SK-N-SH (cell line): ENCODE data around the gene MEI1. TPM values are rescaled to one million over a fixed set of nuclear protein-coding genes. Genes with fewer than 3 reads are reported as not detected.

ENCODE experiments used
- CTCF ChIA-PET: fragments of 300-600, 350-600 bp; formaldehyde crosslinking; extraction: SDS; loops from one replicate; lab custom pipeline; 2021; lab: Yijun Ruan, JAX
- POLR2A ChIA-PET: fragments of 350-600 bp; sonication (Branson Sonifier 250); formaldehyde crosslinking; extraction: SDS; loops from one replicate; lab custom pipeline; 2020; ENCODE audit warnings: antibody characterized with exemption, inconsistent platforms; lab: Yijun Ruan, JAX
- DNase-seq: peaks from one replicate; pipeline ENCODE4 v3.0.0; 2012
- H2AFZ ChIP-seq: fragments of 200-600 bp; sonication (generic); 2 replicates; pipeline ENCODE4 v1.8.1; 2016; ENCODE audit warnings: antibody characterized with exemption, mild to moderate bottlenecking, low read depth
- H3F3A ChIP-seq: fragments of 200-600 bp; sonication (generic); replicated peaks from 2 replicates; pipeline ENCODE3; 2016; ENCODE audit warnings: antibody characterized with exemption, mild to moderate bottlenecking; ENCODE audit not compliant: insufficient read depth
- H3K27ac ChIP-seq, 2 experiments: fragments of 200-500 bp in 1 of 2; fragments of 200-600 bp in 1 of 2; sonication (Bioruptor generic) in 1 of 2; sonication (generic), shearing (Covaris generic) in 1 of 2; 2 replicates each; pipeline versions ENCODE4 v1.5.1 to v1.6.1; 2014 to 2016; ENCODE audit warnings: low read depth in 2 of 2, inconsistent platforms in 1 of 2, low read length in 1 of 2, mild to moderate bottlenecking in 1 of 2, mixed read lengths in 1 of 2
- H3K27me3 ChIP-seq: fragments of 200-600 bp; sonication (generic), shearing (Covaris generic); 2 replicates; pipeline ENCODE4 v1.6.1; 2016; ENCODE audit warnings: mixed run types; ENCODE audit not compliant: insufficient read depth
- H3K36me3 ChIP-seq, 2 experiments: fragments of 200-500 bp in 1 of 2; fragments of 200-600 bp in 1 of 2; sonication (Bioruptor generic) in 1 of 2; sonication (generic) in 1 of 2; replicated peaks in 1 of 2; 2 replicates each; pipeline versions ENCODE3 to v1.5.1; 2014 to 2016; ENCODE audit warnings: low read length in 1 of 2, mild to moderate bottlenecking in 1 of 2; ENCODE audit not compliant: insufficient read depth in 2 of 2, control insufficient read depth in 1 of 2
- H3K4me1 ChIP-seq, 2 experiments: fragments of 200-500 bp in 1 of 2; fragments of 200-600 bp in 1 of 2; sonication (Bioruptor generic) in 1 of 2; sonication (generic), shearing (Covaris generic) in 1 of 2; 2 replicates each; pipeline versions ENCODE4 v1.5.1 to v1.6.1; 2014 to 2016; ENCODE audit warnings: low read depth in 1 of 2, low read length in 1 of 2, mixed run types in 1 of 2; ENCODE audit not compliant: insufficient read depth in 2 of 2, control insufficient read depth in 1 of 2
- H3K4me2 ChIP-seq: fragments of 200-600 bp; sonication (generic), shearing (Covaris generic); 2 replicates; pipeline ENCODE4 v1.6.1; 2017; ENCODE audit warnings: mixed run types
- H3K4me3 ChIP-seq, 2 experiments: fragments of 200-500 bp in 1 of 2; fragments of 200-600 bp in 1 of 2; sonication (Bioruptor generic) in 1 of 2; sonication (generic), shearing (Covaris generic) in 1 of 2; 2 replicates each; pipeline versions ENCODE4 v1.5.1 to v1.8.1; 2014 to 2016; ENCODE audit warnings: low read depth in 2 of 2, inconsistent platforms in 1 of 2, low read length in 1 of 2, mild to moderate bottlenecking in 1 of 2, mixed read lengths in 1 of 2, moderate library complexity in 1 of 2
- H3K79me2 ChIP-seq: fragments of 200-600 bp; sonication (generic); 2 replicates; pipeline ENCODE4 v1.8.1; 2017; ENCODE audit warnings: mild to moderate bottlenecking; ENCODE audit not compliant: insufficient read depth
- H3K9ac ChIP-seq: fragments of 200-600 bp; sonication (generic); 2 replicates; pipeline ENCODE4 v1.6.1; 2017; ENCODE audit warnings: mixed run types
- H3K9me2 ChIP-seq: fragments of 200-600 bp; sonication (generic); 2 replicates; pipeline ENCODE4 v1.6.1; 2017; ENCODE audit warnings: mixed run types
- H3K9me3 ChIP-seq: fragments of 200-600 bp; sonication (generic); 2 replicates; pipeline ENCODE4 v1.6.1; 2017; ENCODE audit warnings: mixed run types, mild to moderate bottlenecking, moderate library complexity
- H4K20me1 ChIP-seq: fragments of 200-600 bp; sonication (generic); 2 replicates; pipeline ENCODE4 v1.6.1; 2017; ENCODE audit warnings: mild to moderate bottlenecking, mixed run types; ENCODE audit not compliant: insufficient read depth
- CHD2 ChIP-seq: fragments of 150-350 bp; IDR thresholded peaks from 2 replicates; pipeline ENCODE4 v1.6.1; 2018; ENCODE audit warnings: low read length; ENCODE audit not compliant: partially characterized antibody
- CTCF ChIP-seq: fragments of 200-600 bp; sonication (generic); IDR thresholded peaks from 2 replicates; pipeline ENCODE4 v1.6.1; 2017; ENCODE audit warnings: antibody characterized with exemption, mild to moderate bottlenecking, moderate library complexity
- ELF1 ChIP-seq: IDR thresholded peaks from 2 replicates; pipeline ENCODE4 v1.4.0; 2012
- FOSL2 ChIP-seq: IDR thresholded peaks from 2 replicates; pipeline ENCODE4 v1.4.0; 2012; ENCODE audit warnings: low read depth, mild to moderate bottlenecking, moderate library complexity, borderline replicate concordance
- FOXM1 ChIP-seq: IDR thresholded peaks from 2 replicates; pipeline ENCODE4 v1.4.0; 2012; ENCODE audit warnings: low read depth, mild to moderate bottlenecking
- GABPA ChIP-seq: IDR thresholded peaks from 2 replicates; pipeline ENCODE4 v1.4.0; 2012; ENCODE audit warnings: low read depth, mild to moderate bottlenecking
- GATA2 ChIP-seq: sonication (generic); formaldehyde crosslinking; IDR thresholded peaks from 2 replicates; pipeline ENCODE4 v1.5.0; 2020; ENCODE audit warnings: mild to moderate bottlenecking, missing genetic modification reagents
- MXI1 ChIP-seq: IDR thresholded peaks from 2 replicates; pipeline ENCODE4 v1.6.1; 2012; ENCODE audit warnings: mild to moderate bottlenecking, low read depth, low read length, improper control_type of control experiment
- NFIC ChIP-seq: IDR thresholded peaks from 2 replicates; pipeline ENCODE4 v1.4.0; 2012; ENCODE audit warnings: borderline replicate concordance
- NRF1 ChIP-seq: IDR thresholded peaks from 2 replicates; pipeline ENCODE4 v1.6.1; 2012; ENCODE audit warnings: low read depth, mild to moderate bottlenecking, low read length
- PBX3 ChIP-seq: IDR thresholded peaks from 2 replicates; pipeline ENCODE4; 2012
- POLR2AphosphoS5 ChIP-seq: IDR thresholded peaks from 2 replicates; pipeline ENCODE4 v1.6.1; 2012; ENCODE audit warnings: low read depth, low read length
- REST ChIP-seq: IDR thresholded peaks from 2 replicates; pipeline ENCODE4 v1.6.1; 2012; ENCODE audit warnings: mild to moderate bottlenecking, low read depth, low read length, moderate library complexity
- SIN3A ChIP-seq: IDR thresholded peaks from 2 replicates; pipeline ENCODE4 v1.6.1; 2012; ENCODE audit warnings: low read depth, mild to moderate bottlenecking, low read length, moderate library complexity, borderline replicate concordance
- TCF12 ChIP-seq: IDR thresholded peaks from 2 replicates; pipeline ENCODE4 v1.4.0; 2012
- YY1 ChIP-seq: IDR thresholded peaks from 2 replicates; pipeline ENCODE4 v1.4.0; 2012; ENCODE audit warnings: low read depth, mild to moderate bottlenecking
- WGBS: methylation state at CpG from one replicate; pipeline ENCODE4 v1.1.6; 2017; ENCODE audit warnings: low lambda C conversion rate; 5-methylcytosine and 5-hydroxymethylcytosine counted together
- polyA plus RNA-seq, 3 experiments: library from polyadenylated mRNA; depleted of rRNA; stranded (reverse); fragments of >200 nt; gene quantifications; 2 replicates each; pipeline ENCODE4 v1.2.3, GENCODE V29; 2012

Gene MEI1
- polyA plus RNA-seq, 1 of the 3 experiments (the other 2 are of a cell fraction), result not detected

- Histone ChIP-seq H3K79me2 (no peaks in the 10 kb centered on the region), H3K4me2 (no peak overlapping the region), H3K4me1 (no peaks in the 10 kb centered on the region), H3K4me3 (no peak overlapping the region), H3K9ac (no peak overlapping the region), H4K20me1 (no peaks in the 10 kb centered on the region), H2AFZ (no peak overlapping the region), H3K9me2 (no peaks in the 10 kb centered on the region), H3K27ac (no peak overlapping the region), H3F3A (no peaks in the 10 kb centered on the region), H3K9me3 (no peaks in the 10 kb centered on the region), H3K27me3 (no peaks in the 10 kb centered on the region), H3K36me3 (peaks cover 16 to 34% of the 10 kb centered on the region in 2 experiments)
- DNase-seq, result no peak
- ChIA-PET POLR2A (no interaction called here), CTCF (no interaction called here)
- TF ChIP-seq CHD2 (no peak), GABPA (no peak), NFIC (no peak), SIN3A (no peak), MXI1 (no peak)
- 100% methylated on average over 3 of the region's 3 CpGs for WGBS
Observed at GRCh38 chr22:41660416-41660815, 38.9 kb upstream of the MEI1 start.

GRCh38 chr22:41661088-41661487 is 38.2 kb upstream of the MEI1 start:
- no peak overlapping the region for H3K4me2 ChIP-seq
- peaks cover 16 to 34% of the 10 kb centered on the region in 2 experiments for H3K36me3 ChIP-seq
- H3K27ac ChIP-seq, result no peak overlapping the region
- H3K9me3 ChIP-seq, result no peaks in the 10 kb centered on the region
- TF ChIP-seq PBX3, result no peak
- no peak for TF ChIP-seq MXI1
- TF ChIP-seq CTCF, result no peak
- no peak for TF ChIP-seq GATA2
- TF ChIP-seq FOXM1, result no peak
- TF ChIP-seq SIN3A, result no peak
- no peak for TF ChIP-seq POLR2AphosphoS5
- no peak for TF ChIP-seq TCF12
- TF ChIP-seq FOSL2, result no peak
- TF ChIP-seq CHD2, result no peak
- no peak for TF ChIP-seq ELF1
- no peak for TF ChIP-seq NRF1
- TF ChIP-seq REST, result no peak
- no peak for TF ChIP-seq YY1
- H3K79me2 ChIP-seq, result no peaks in the 10 kb centered on the region
- H3K27me3 ChIP-seq, result no peaks in the 10 kb centered on the region
- no peak overlapping the region for H3K4me3 ChIP-seq
- H3K9me2 ChIP-seq, result no peaks in the 10 kb centered on the region
- CTCF ChIA-PET, result no interaction called here
- POLR2A ChIA-PET, result no interaction called here
- no peaks in the 10 kb centered on the region for H3K4me1 ChIP-seq
- H2AFZ ChIP-seq, result no peak overlapping the region
- DNase-seq, result no peak
- WGBS, result 96% methylated on average over 3 of the region's 3 CpGs
- no peak overlapping the region for H3K9ac ChIP-seq
- no peaks in the 10 kb centered on the region for H4K20me1 ChIP-seq
- no peaks in the 10 kb centered on the region for H3F3A ChIP-seq
